ENCODE measurements around the gene ANKMY2. TPM values are rescaled to one million over a fixed set of nuclear protein-coding genes. Genes with fewer than 3 reads are reported as not detected.
"Not testable (repeated sequence)": the region's sequence is repeated elsewhere in the genome, so short reads cannot be mapped to it uniquely, and the experiment has no call there.

The ANKMY2 gene
- total and polyA plus RNA-seq, 9 donors: 9.9 to 26.5 (median 21.7) TPM

GRCh38 chr7:16661924-16662323 is 16.4 kb upstream of the ANKMY2 start:
- Histone ChIP-seq H3K36me3 (no peaks in the 10 kb centered on the region), H3K4me3 (no peak overlapping the region), H3K27ac (no peak overlapping the region), H3K4me1 (ENCODE audit: insufficient read depth) (peaks cover 3% of the 10 kb centered on the region), H3K27me3 (no peaks in the 10 kb centered on the region), H3K9me3 (no peaks in the 10 kb centered on the region)
- TF ChIP-seq CTCF (IDR thresholded peaks at IDR 0.05): no peak
- TF ChIP-seq EP300 (IDR thresholded peaks at IDR 0.05): no peak
- TF ChIP-seq POLR2A (IDR thresholded peaks at IDR 0.05): no peak
- intact Hi-C loops (cut with DNase I): no loop called here
- 61 to 92% (median 87%) methylated on average over 1 of the region's 1 CpG for WGBS, 3 donors
- DNase-seq: no peak

- Histone ChIP-seq H3K27ac (no peak overlapping the region), H3K36me3 (no peaks in the 10 kb centered on the region), H3K27me3 (no peaks in the 10 kb centered on the region), H3K9me3 (no peaks in the 10 kb centered on the region), H3K4me3 (no peak overlapping the region), H3K4me1 (ENCODE audit: insufficient read depth) (peaks cover 3% of the 10 kb centered on the region)
- DNase-seq: no peak
- TF ChIP-seq POLR2A (IDR thresholded peaks at IDR 0.05): no peak
- TF ChIP-seq EP300 (IDR thresholded peaks at IDR 0.05): no peak
- TF ChIP-seq CTCF (IDR thresholded peaks at IDR 0.05): no peak
- intact Hi-C loops (cut with DNase I): no loop called here
- 86 to 89% (median 87%) methylated on average over 5 of the region's 5 CpGs for WGBS, 3 donors
These were observed 15.3 kb upstream of the ANKMY2 start for GRCh38 chr7:16660702-16661464.

- DNase-seq; H3K27ac ChIP-seq; H3K27me3 ChIP-seq; H3K4me3 ChIP-seq; H3K4me1 ChIP-seq (ENCODE audit: insufficient read depth); intact Hi-C loops (cut with DNase I); H3K36me3 ChIP-seq; H3K9me3 ChIP-seq: not testable (repeated sequence)
- 82 to 91% (median 88%) methylated on average over 8 of the region's 8 CpGs for WGBS, 3 donors
These were observed 14.4 kb upstream of the ANKMY2 start for GRCh38 chr7:16659854-16660497.

- no peak for DNase-seq
- Histone ChIP-seq H3K27me3 (no peaks in the 10 kb centered on the region), H3K4me1 (ENCODE audit: insufficient read depth) (peaks cover 3% of the 10 kb centered on the region), H3K27ac (no peak overlapping the region), H3K9me3 (no peaks in the 10 kb centered on the region), H3K36me3 (no peaks in the 10 kb centered on the region), H3K4me3 (no peak overlapping the region)
- no peak for TF ChIP-seq POLR2A (IDR thresholded peaks at IDR 0.05)
- no peak for TF ChIP-seq CTCF (IDR thresholded peaks at IDR 0.05)
- TF ChIP-seq EP300 (IDR thresholded peaks at IDR 0.05): no peak
- intact Hi-C loops (cut with DNase I): no loop called here
- 82 to 86% (median 86%) methylated on average over 4 of the region's 4 CpGs for WGBS, 3 donors
These were observed 12.2 kb upstream of the ANKMY2 start for GRCh38 chr7:16657656-16658279.

DNA sequence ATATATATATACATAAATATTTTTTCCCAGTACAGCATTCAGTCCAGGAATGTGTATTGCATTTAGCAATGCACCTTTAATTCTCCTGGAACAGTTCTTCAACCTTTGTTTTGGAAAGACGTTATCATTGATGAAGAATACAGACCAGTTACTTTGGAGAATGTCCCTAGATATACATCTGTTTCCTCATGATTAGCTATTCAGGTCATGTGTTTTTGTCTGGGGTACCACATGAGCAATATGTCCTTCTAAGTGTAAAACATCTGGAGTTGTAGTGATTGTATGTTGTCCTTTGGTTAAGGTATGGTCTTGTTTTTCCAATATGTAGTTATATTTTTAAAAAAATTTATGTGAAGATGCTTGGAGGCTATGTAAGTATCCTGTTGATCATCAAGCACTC is 10.6 kb upstream of the ANKMY2 start:
- Histone ChIP-seq H3K4me1 (ENCODE audit: insufficient read depth) (peaks cover 2% of the 10 kb centered on the region), H3K27ac (no peak overlapping the region), H3K27me3 (no peaks in the 10 kb centered on the region), H3K9me3 (no peaks in the 10 kb centered on the region), H3K36me3 (no peaks in the 10 kb centered on the region), H3K4me3 (no peak overlapping the region)
- intact Hi-C loops (cut with DNase I): no loop called here
- no peak for DNase-seq
- TF ChIP-seq CTCF (IDR thresholded peaks at IDR 0.05): no peak
- TF ChIP-seq EP300 (IDR thresholded peaks at IDR 0.05): no peak
- TF ChIP-seq POLR2A (IDR thresholded peaks at IDR 0.05): no peak
- 89 to 95% (median 90%) methylated on average over 1 of the region's 1 CpG for WGBS, 3 donors

All from ovary (tissue), 9 donors.